ENCODE results near the gene A3GALT2. TPM values are rescaled to one million over a fixed set of nuclear protein-coding genes. Genes with fewer than 3 reads are reported as not detected.

Gene A3GALT2
- total RNA-seq, 1 donor = not detected

DNA sequence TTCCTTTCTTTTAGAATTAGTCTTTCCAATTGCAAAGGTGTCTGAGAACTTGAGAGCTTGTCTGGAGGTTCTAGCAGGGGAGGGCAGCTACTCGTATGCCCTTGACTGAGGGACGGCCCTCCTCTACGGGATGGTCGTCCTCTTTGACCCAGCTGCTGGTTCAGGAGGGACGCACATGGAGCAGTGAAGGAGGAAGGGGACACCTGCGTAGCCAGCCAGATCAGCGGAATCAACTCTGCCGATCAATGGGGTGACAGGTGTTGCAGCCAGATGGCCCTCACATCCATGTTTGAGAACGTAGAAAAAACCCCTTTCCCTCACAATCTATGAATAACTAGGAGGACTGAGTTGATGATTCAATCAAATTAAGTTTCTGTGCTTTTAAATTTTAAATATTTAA lies 15.7 kb upstream of the A3GALT2 start:
- TF ChIP-seq, protein P1, sequence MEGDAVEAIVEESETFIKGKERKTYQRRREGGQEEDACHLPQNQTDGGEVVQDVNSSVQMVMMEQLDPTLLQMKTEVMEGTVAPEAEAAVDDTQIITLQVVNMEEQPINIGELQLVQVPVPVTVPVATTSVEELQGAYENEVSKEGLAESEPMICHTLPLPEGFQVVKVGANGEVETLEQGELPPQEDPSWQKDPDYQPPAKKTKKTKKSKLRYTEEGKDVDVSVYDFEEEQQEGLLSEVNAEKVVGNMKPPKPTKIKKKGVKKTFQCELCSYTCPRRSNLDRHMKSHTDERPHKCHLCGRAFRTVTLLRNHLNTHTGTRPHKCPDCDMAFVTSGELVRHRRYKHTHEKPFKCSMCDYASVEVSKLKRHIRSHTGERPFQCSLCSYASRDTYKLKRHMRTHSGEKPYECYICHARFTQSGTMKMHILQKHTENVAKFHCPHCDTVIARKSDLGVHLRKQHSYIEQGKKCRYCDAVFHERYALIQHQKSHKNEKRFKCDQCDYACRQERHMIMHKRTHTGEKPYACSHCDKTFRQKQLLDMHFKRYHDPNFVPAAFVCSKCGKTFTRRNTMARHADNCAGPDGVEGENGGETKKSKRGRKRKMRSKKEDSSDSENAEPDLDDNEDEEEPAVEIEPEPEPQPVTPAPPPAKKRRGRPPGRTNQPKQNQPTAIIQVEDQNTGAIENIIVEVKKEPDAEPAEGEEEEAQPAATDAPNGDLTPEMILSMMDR (IDR thresholded peaks at IDR 0.05; ENCODE audit: insufficient read depth, low read length) = no peak
- no peak for DNase-seq (ENCODE audit: low read depth)
- H3K4me3 ChIP-seq (ENCODE audit: low read depth, low read length) = no peak overlapping the region

DNA sequence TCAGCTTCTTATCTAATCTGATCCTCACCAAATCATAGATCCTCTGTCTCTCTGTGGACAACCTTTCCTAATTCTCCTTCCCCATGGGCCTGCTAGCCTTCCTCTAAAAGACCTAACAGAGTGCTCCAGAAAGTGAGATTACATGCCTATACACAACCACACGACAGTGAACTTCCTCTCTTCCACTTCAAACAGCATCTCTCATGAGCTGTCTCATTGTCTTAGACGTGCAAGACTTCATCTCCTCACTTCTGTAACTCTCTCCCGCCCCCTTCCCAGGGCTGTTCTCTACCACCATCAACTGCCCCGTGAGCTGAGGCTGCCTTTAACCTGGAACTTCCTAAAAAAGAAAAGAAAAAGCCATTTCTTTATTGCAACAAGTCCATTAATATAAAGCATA lies 14.1 kb upstream of the A3GALT2 start:
- H3K4me3 ChIP-seq (ENCODE audit: low read depth, low read length) = no peak overlapping the region
- DNase-seq (ENCODE audit: low read depth) = peak; percentile 38
- TF ChIP-seq, protein P1 (IDR thresholded peaks at IDR 0.05; ENCODE audit: insufficient read depth, low read length) = no peak

DNA sequence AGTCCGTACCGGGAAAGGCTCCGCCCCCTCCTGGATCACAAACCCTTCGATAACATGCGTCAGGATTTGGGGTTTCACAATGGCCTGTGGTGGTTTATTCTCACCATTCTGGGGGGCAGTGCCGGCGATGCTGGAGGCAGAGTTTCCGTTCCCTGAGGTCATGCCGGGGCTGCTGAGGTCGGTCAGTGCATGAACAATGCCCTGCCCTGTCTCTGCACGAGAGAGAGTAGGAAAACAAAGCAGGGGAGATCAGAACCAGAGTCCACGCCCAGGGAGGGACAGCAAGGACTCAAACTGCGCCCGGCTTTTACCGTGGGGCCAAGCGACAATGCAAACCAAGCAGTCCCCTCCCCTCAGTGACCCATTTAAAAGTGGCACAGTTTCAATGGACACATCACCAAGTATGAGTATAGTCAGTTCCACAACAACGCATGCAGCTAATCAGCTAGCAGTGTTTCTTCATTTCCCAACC lies 13.2 kb upstream of the A3GALT2 start:
- TF ChIP-seq, protein P1 (IDR thresholded peaks at IDR 0.05; ENCODE audit: insufficient read depth, low read length) = no peak
- peak; percentile 88 for DNase-seq (ENCODE audit: low read depth)
- H3K4me3 ChIP-seq (ENCODE audit: low read depth, low read length) = peak overlapping the region; percentile 11

DNA sequence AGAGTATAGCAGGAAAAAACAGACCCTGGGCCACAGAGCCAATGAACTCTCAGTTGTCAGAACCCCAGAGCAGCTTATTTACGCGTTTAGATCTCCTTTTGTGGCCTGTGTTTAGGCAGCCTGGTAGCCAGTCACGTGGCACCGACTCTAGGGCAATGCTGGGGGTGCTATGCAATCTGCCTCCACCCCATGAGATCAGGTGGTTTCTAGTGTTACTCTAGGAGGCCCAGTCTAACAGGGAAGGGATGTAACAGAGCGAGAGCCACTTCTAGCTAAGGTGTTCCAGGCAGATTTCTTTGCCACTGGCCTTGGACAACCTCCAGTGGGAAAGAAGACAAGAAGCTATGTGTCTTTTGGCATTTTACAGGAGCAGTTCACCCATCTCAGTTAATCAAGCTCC lies 12.0 kb upstream of the A3GALT2 start:
- TF ChIP-seq, protein P1 (IDR thresholded peaks at IDR 0.05; ENCODE audit: insufficient read depth, low read length) = no peak
- no peak overlapping the region for H3K4me3 ChIP-seq (ENCODE audit: low read depth, low read length)
- DNase-seq (ENCODE audit: low read depth) = no peak

DNA sequence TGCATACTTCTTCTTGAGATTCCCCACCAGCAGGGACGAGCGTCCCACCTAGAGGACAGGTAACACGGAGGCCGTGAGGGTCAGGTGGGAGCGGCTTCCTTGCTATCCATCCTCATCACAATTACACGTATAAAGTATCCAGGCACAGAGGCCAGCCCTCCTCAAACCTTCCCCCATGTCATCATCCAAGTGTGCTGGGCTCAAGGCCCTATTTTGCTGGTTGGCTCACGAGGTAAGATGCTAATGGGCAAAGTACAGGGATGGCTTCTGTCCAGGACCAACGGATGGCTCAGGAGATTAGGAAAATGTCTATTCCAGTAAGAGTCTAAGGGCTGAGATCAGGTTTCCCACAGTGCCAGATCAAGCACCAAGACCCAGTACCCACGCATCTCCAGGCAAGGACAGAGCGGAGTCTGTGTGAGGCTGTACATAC lies 11.5 kb upstream of the A3GALT2 start:
- TF ChIP-seq, protein P1 (IDR thresholded peaks at IDR 0.05; ENCODE audit: insufficient read depth, low read length) = no peak
- peak; percentile 84 for DNase-seq (ENCODE audit: low read depth)
- H3K4me3 ChIP-seq (ENCODE audit: low read depth, low read length) = no peak overlapping the region

DNA sequence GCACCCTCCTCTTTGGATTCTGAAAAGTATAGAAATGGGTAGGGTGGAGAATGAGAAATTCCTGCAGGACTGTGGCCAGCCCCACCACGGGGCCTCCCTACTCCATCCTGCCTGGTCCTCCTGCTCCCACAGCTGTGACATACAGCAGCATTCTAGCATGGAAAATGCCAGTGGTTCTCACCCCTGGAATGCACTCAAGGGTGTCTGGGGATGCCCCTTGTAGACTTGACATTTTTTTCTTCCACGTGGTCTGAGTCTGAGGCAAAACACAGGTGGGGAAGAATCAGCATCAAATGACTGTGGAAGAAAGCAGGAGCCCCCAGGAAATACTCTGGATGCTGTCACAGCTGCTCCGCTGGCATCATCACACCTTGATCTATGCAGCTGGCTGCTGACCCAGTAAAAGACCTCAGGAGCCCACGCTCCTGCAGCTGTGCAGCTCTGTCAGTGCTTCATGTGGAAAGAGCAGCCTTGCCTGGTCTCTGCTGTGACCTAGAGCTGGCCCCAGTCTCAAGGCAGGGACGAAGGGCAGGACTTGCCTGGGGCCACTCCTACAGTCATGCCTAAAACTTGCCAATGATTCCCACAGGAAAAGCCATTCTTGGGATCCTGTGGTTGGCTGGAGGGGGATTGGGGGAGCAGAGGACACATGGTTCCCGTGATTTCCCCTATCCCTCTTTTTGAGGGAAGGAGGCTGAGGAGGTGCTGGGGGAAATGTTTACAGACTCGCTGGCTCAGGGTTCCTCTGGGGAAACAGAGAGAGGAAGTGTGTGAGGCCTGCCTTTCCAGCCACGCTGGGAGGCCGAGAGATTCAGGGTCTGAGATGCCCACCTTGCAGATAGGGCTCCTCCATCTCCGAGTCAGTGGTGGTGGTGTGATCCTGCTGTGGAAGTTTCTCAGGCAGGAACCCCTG lies 10.8 kb upstream of the A3GALT2 start:
- no peak overlapping the region for H3K4me3 ChIP-seq (ENCODE audit: low read depth, low read length)
- no peak for DNase-seq (ENCODE audit: low read depth)
- TF ChIP-seq, protein P1 (IDR thresholded peaks at IDR 0.05; ENCODE audit: insufficient read depth, low read length) = no peak

Data from fibroblast of the aortic adventitia (primary cell).